ENCODE data around the gene UBXN11. TPM values are rescaled to one million over a fixed set of nuclear protein-coding genes. Genes with fewer than 3 reads are reported as not detected.
"Not testable (repeated sequence)": the region's sequence is repeated elsewhere in the genome, so short reads cannot be mapped to it uniquely, and the experiment has no call there.

Gene UBXN11
- total RNA-seq, 1 donor from 2014 or later, result 32.2 TPM

- intact Hi-C loops (cut with micrococcal nuclease), result loop anchor here (2.0 kb wide), 1 partner anchor 21 kb away; no protein-coding TSS in a partner anchor
These were observed 31.2 kb upstream of the UBXN11 start for GRCh38 chr1:26337625-26338024.

- intact Hi-C loops (cut with micrococcal nuclease), result loop anchor here (2.0 kb wide), 1 partner anchor 22 kb away; no protein-coding TSS in a partner anchor
These were observed 30.7 kb upstream of the UBXN11 start for GRCh38 chr1:26337206-26337535.

- intact Hi-C loops (cut with micrococcal nuclease), result loop anchor here (2.0 kb wide), 1 partner anchor 22 kb away; no protein-coding TSS in a partner anchor
These were observed 30.2 kb upstream of the UBXN11 start for GRCh38 chr1:26336477-26337205.

- intact Hi-C loops (cut with micrococcal nuclease), result loop anchor here (2.0 kb wide), 1 partner anchor 23 kb away; no protein-coding TSS in a partner anchor
These were observed 29.5 kb upstream of the UBXN11 start for GRCh38 chr1:26335774-26336476.

- intact Hi-C loops (cut with micrococcal nuclease), result not testable (repeated sequence)
These were observed 26.9 kb upstream of the UBXN11 start for GRCh38 chr1:26333312-26333711.

GRCh38 chr1:26330276-26330675 lies 23.8 kb upstream of the UBXN11 start:
- intact Hi-C loops (cut with micrococcal nuclease), result no loop called here

- intact Hi-C loops (cut with micrococcal nuclease), result not testable (repeated sequence)
These were observed 22.9 kb upstream of the UBXN11 start for GRCh38 chr1:26329380-26329779.

GRCh38 chr1:26328597-26328996 lies 22.2 kb upstream of the UBXN11 start:
- intact Hi-C loops (cut with micrococcal nuclease), result no loop called here

GRCh38 chr1:26327956-26328362 lies 21.5 kb upstream of the UBXN11 start:
- intact Hi-C loops (cut with micrococcal nuclease), result no loop called here

GRCh38 chr1:26324550-26324949 lies 18.1 kb upstream of the UBXN11 start:
- intact Hi-C loops (cut with micrococcal nuclease), result loop anchor here (5.0 kb wide), 2 partner anchors 68 to 157 kb away; partner anchors contain the start of genes C1orf232 and ZNF593

GRCh38 chr1:26323382-26323781 lies 16.9 kb upstream of the UBXN11 start:
- intact Hi-C loops (cut with micrococcal nuclease), result loop anchor here (5.0 kb wide), 2 partner anchors 69 to 156 kb away; partner anchors contain the start of genes C1orf232 and ZNF593

GRCh38 chr1:26322042-26322331 lies 15.6 kb upstream of the UBXN11 start:
- intact Hi-C loops (cut with micrococcal nuclease), result loop anchor here (5.0 kb wide), 2 partner anchors 70 to 155 kb away; partner anchors contain the start of genes C1orf232 and ZNF593

- intact Hi-C loops (cut with micrococcal nuclease), result loop anchor here (1.0 to 5.0 kb wide), 5 partner anchors 34 to 154 kb away; partner anchors contain the start of genes C1orf232 and ZNF593
These were observed 15.0 kb upstream of the UBXN11 start for GRCh38 chr1:26321315-26322041.

GRCh38 chr1:26320896-26321295 lies 14.5 kb upstream of the UBXN11 start:
- intact Hi-C loops (cut with micrococcal nuclease), result loop anchor here (1.0 to 5.0 kb wide), 5 partner anchors 34 to 154 kb away; partner anchors contain the start of genes C1orf232 and ZNF593

- intact Hi-C loops (cut with micrococcal nuclease), result loop anchor here (1.0 to 5.0 kb wide), 2 partner anchors 57 to 206 kb away; partner anchors contain the start of gene PDIK1L
These were observed 12.1 kb upstream of the UBXN11 start for GRCh38 chr1:26318338-26319064.

- intact Hi-C loops (cut with micrococcal nuclease), result loop anchor here (1.0 to 5.0 kb wide), 2 partner anchors 10 to 205 kb away; partner anchors contain the start of gene PDIK1L
These were observed 11.3 kb upstream of the UBXN11 start, which contains the start of gene CD52 for GRCh38 chr1:26317612-26318337. Gene CD52, plus strand, starts transcription at chr1:26317958. Its CDS starts 60 bp downstream, at chr1:26318018.

GRCh38 chr1:26317146-26317545 lies 10.7 kb upstream of the UBXN11 start:
- intact Hi-C loops (cut with micrococcal nuclease), result loop anchor here (1.0 to 5.0 kb wide), 2 partner anchors 10 to 205 kb away; partner anchors contain the start of gene PDIK1L

- intact Hi-C loops (cut with micrococcal nuclease), result loop anchor here (5.0 kb wide), 1 partner anchor 204 kb away; the partner anchor contains the start of gene PDIK1L
These were observed 9.7 kb upstream of the UBXN11 start for GRCh38 chr1:26315874-26316850.
